OCI-LY1 (cell line): Measurements from ENCODE around the gene BTBD7.

Experiments
- H2AFZ ChIP-seq: fragments of 200-600 bp; sonication (generic), shearing (Covaris generic); 2 replicates; pipeline ENCODE4 v1.6.0; 2014; ENCODE audit warnings: antibody characterized with exemption, mild to moderate bottlenecking, low read length
- H3F3A ChIP-seq: fragments of 200-600 bp; sonication (generic), shearing (Covaris generic); 2 replicates; pipeline ENCODE4 v1.6.0; 2014; ENCODE audit warnings: mild to moderate bottlenecking, antibody characterized with exemption, low read length, moderate library complexity; ENCODE audit not compliant: insufficient read depth
- H3K27ac ChIP-seq: fragments of 200-600 bp; sonication (generic); 2 replicates; pipeline ENCODE4 v1.5.1; 2014; ENCODE audit warnings: low read length, mixed run types, mild to moderate bottlenecking, low read depth; ENCODE audit not compliant: poor library complexity, severe bottlenecking
- H3K27me3 ChIP-seq: fragments of 200-600 bp; sonication (generic); 2 replicates; pipeline ENCODE4 v1.6.0; 2014; ENCODE audit warnings: antibody characterized with exemption, mild to moderate bottlenecking, low read length, moderate library complexity; ENCODE audit not compliant: insufficient read depth
- H3K36me3 ChIP-seq: fragments of 200-600 bp; sonication (generic); 2 replicates; pipeline ENCODE4 v1.6.1; 2014; ENCODE audit warnings: mild to moderate bottlenecking, antibody characterized with exemption, low read length, moderate library complexity, mixed read lengths; ENCODE audit not compliant: insufficient read depth
- H3K4me1 ChIP-seq: fragments of 200-600 bp; sonication (generic); 2 replicates; pipeline ENCODE4 v1.5.1; 2014; ENCODE audit warnings: mild to moderate bottlenecking, low read length, moderate library complexity; ENCODE audit not compliant: insufficient read depth, severe bottlenecking
- H3K4me2 ChIP-seq: fragments of 200-600 bp; sonication (generic), shearing (Covaris generic); 2 replicates; pipeline ENCODE4 v1.6.1; 2014; ENCODE audit warnings: low read length
- H3K4me3 ChIP-seq: fragments of 200-600 bp; sonication (generic); 2 replicates; pipeline ENCODE4 v1.5.1; 2014; ENCODE audit warnings: low read length, low read depth, mild to moderate bottlenecking, mixed read lengths; ENCODE audit not compliant: poor library complexity, severe bottlenecking
- H3K79me2 ChIP-seq: fragments of 200-600 bp; shearing (Covaris generic); 2 replicates; pipeline ENCODE4 v1.6.1; 2016; ENCODE audit warnings: mixed run types, low read length, mixed read lengths; ENCODE audit not compliant: insufficient read depth
- H3K9ac ChIP-seq: fragments of 200-600 bp; sonication (generic), shearing (Covaris generic); 2 replicates; pipeline ENCODE4 v1.6.1; 2014; ENCODE audit warnings: mild to moderate bottlenecking, low read length, mixed read lengths
- H3K9me2 ChIP-seq: fragments of 200-600 bp; sonication (generic), shearing (Covaris generic); 2 replicates; pipeline ENCODE4 v1.6.1; 2014; ENCODE audit warnings: low read depth, mild to moderate bottlenecking, low read length, mixed read lengths
- H3K9me3 ChIP-seq: fragments of 200-600 bp; shearing (Covaris generic); 2 replicates; pipeline ENCODE4 v1.6.1; 2014; ENCODE audit warnings: low read length, mixed read lengths
- H4K20me1 ChIP-seq: fragments of 200-600 bp; sonication (generic), shearing (Covaris generic); 2 replicates; pipeline ENCODE4 v1.6.0; 2016; ENCODE audit warnings: mild to moderate bottlenecking, low read length; ENCODE audit not compliant: insufficient read depth
- EZH2 ChIP-seq: fragments of 200-600 bp; sonication (generic), shearing (Covaris generic); IDR thresholded peaks from 2 replicates; pipeline ENCODE4 v1.8.0; 2017; ENCODE audit warnings: borderline replicate concordance, mixed run types, mild to moderate bottlenecking, antibody characterized with exemption, low read length, moderate library complexity, mixed read lengths
- TF ChIP-seq, protein P1 (sequence below): fragments of 200-600 bp; sonication (generic), shearing (Covaris generic); IDR thresholded peaks from 2 replicates; pipeline ENCODE4 v1.5.1; 2017; ENCODE audit warnings: mild to moderate bottlenecking, antibody characterized with exemption, low read length, moderate library complexity, mixed read lengths

BTBD7 gene

DNA sequence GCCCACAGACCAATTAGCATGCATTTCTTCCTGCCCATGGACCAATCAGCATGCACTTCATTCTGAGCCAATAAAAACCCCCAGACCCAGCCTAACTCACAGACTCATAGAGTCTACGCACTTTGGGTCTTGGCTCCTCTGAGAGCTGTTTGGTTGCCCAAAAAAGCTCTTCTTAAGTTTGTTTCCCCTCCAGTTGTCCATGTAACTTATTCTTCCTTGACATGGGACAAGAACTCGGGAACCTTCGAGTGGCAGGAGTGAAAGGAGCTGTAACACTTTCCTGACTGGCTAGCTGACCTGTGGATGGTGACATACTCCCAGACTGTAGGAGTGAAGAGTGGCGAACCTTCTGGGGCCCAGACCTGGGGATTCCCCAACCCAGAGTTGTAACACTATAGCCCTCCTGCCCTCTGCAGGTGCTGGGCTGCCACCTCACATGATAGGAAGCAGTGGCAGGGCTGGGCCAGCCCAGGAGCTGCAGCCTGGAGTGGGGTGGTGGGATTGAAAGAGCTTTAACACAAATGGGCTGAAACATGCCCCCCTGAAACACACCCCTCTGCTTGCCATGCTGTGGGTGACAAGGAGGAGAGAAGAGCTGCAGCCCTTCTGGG is 4.4 kb upstream of the BTBD7 start:
- 0 out of 2 replicates have a peak, but pooled peaks cover 9% of the 10 kb centered on the region for H3K9me3 ChIP-seq
- no peaks in the 10 kb centered on the region for H4K20me1 ChIP-seq
- H3K4me3 ChIP-seq, result no peak overlapping the region
- TF ChIP-seq, protein P1, sequence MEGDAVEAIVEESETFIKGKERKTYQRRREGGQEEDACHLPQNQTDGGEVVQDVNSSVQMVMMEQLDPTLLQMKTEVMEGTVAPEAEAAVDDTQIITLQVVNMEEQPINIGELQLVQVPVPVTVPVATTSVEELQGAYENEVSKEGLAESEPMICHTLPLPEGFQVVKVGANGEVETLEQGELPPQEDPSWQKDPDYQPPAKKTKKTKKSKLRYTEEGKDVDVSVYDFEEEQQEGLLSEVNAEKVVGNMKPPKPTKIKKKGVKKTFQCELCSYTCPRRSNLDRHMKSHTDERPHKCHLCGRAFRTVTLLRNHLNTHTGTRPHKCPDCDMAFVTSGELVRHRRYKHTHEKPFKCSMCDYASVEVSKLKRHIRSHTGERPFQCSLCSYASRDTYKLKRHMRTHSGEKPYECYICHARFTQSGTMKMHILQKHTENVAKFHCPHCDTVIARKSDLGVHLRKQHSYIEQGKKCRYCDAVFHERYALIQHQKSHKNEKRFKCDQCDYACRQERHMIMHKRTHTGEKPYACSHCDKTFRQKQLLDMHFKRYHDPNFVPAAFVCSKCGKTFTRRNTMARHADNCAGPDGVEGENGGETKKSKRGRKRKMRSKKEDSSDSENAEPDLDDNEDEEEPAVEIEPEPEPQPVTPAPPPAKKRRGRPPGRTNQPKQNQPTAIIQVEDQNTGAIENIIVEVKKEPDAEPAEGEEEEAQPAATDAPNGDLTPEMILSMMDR, result no peak
- no peaks in the 10 kb centered on the region for H3F3A ChIP-seq
- H3K9ac ChIP-seq, result no peak overlapping the region
- H3K27ac ChIP-seq, result no peak overlapping the region
- 0 out of 2 replicates have a peak, but pooled peaks cover 4% of the 10 kb centered on the region for H3K36me3 ChIP-seq
- H3K27me3 ChIP-seq, result no peaks in the 10 kb centered on the region
- H3K79me2 ChIP-seq, result peaks cover under 1% of the 10 kb centered on the region; the same call in 1 of the 2 replicates
- no peak overlapping the region for H3K4me2 ChIP-seq
- no peaks in the 10 kb centered on the region for H3K9me2 ChIP-seq
- H3K4me1 ChIP-seq, result peaks cover 10% of the 10 kb centered on the region
- no peak overlapping the region for H2AFZ ChIP-seq

DNA sequence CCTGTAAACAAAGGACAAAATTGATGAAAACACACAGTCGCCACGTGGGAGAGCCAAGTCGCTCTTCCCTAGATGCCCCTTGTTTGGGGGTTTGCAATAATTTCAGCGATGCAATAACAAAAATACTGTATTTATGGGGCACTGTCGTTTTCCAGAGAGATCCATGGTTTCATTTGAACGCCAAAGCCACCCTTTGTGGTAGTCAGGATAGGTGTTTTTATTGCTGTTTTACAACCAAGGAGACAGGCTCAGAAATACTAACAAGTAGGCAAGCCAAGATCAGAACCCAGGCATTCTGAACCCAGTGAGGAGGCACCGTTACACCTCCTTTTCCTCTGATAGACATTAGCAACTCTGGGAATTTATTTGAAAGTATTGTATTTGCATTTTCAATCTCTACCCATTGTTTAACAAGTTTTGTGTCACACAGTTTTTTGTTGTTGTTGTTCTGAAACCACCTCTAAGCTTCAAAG is 831 bp upstream of the BTBD7 start:
- H3K4me3 ChIP-seq, result peak overlapping the region; percentile 96
- H3K4me2 ChIP-seq, result peak overlapping the region; percentile 85
- no peak overlapping the region for H3K27ac ChIP-seq
- no peak overlapping the region for H2AFZ ChIP-seq
- H3F3A ChIP-seq, result no peaks in the 10 kb centered on the region
- H3K27me3 ChIP-seq, result no peaks in the 10 kb centered on the region
- peaks cover 36% of the 10 kb centered on the region for H3K79me2 ChIP-seq
- peak overlapping the region; percentile 95 for H3K9ac ChIP-seq
- 0 out of 2 replicates have a peak, but pooled peaks cover 6% of the 10 kb centered on the region for H3K9me3 ChIP-seq
- peaks cover 4% of the 10 kb centered on the region; the same call in 1 of the 2 replicates for H3K36me3 ChIP-seq
- TF ChIP-seq, protein P1, result no peak
- TF ChIP-seq EZH2, result no peak
- H3K4me1 ChIP-seq, result peaks cover 28% of the 10 kb centered on the region
- H4K20me1 ChIP-seq, result no peaks in the 10 kb centered on the region
- no peaks in the 10 kb centered on the region for H3K9me2 ChIP-seq

DNA sequence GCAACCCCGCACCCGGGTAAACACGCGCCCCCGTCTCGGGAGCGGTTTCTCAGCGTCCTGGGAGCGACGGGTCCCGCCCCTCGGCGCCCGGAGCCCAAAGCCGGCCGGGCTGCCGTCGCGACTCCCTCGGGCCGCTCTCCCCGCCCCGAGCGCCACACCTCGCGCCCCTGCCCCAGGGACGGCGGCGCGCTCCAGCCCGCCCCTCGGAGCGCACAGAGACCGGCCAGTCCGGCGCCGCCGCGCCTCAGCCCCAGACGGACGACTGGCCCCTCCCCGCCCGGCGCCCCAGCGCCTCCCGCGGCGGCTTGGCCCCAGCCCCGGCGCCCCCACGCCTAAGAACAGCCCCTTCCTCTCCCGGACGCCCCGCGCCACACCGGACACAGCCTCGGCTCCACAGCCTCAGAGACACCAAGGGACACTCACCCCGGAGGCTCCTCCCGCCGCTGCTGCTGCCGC is 411 bp downstream of the BTBD7 start:
- peaks cover 4% of the 10 kb centered on the region; the same call in 1 of the 2 replicates for H3K36me3 ChIP-seq
- H3K4me1 ChIP-seq, result peaks cover 28% of the 10 kb centered on the region

More for the DNA sequence above, 411 bp downstream of the BTBD7 start:
- Histone ChIP-seq H3F3A (no peaks in the 10 kb centered on the region), H3K27me3 (no peaks in the 10 kb centered on the region), H3K79me2 (peaks cover 48% of the 10 kb centered on the region), H2AFZ (no peak overlapping the region), H3K4me3 (peak overlapping the region; percentile 96), H4K20me1 (no peaks in the 10 kb centered on the region), H3K9me2 (no peaks in the 10 kb centered on the region), H3K4me2 (peak overlapping the region; percentile 85), H3K27ac (peak overlapping the region; percentile 58), H3K9me3 (0 out of 2 replicates have a peak, but pooled peaks cover 3% of the 10 kb centered on the region), H3K9ac (peak overlapping the region; percentile 95)
- TF ChIP-seq, protein P1, result no peak
- TF ChIP-seq EZH2, result no peak
